Uterus (tissue), 2 donors: Measurements from ENCODE around the gene FILIP1L.

ENCODE experiments used
- POLR2A ChIP-seq, 2 donors: fragments of 450-650 bp; IDR thresholded peaks; one replicate each; pipeline ENCODE4 v1.6.1; 2016; ENCODE audit warnings: antibody characterized with exemption in 2 of 2, mild to moderate bottlenecking in 1 of 2, moderate library complexity in 1 of 2
- TF ChIP-seq, protein P1 (sequence below), 4 experiments: fragments of 200-600 bp in 2 of 4; fragments of 450-650 bp in 2 of 4; sonication (generic) in 2 of 4; IDR thresholded peaks; one replicate each; pipeline ENCODE4 v1.5.1; 2016 to 2019; ENCODE audit warnings: antibody characterized with exemption in 4 of 4, mild to moderate bottlenecking in 2 of 4, moderate library complexity in 1 of 4

DNA sequence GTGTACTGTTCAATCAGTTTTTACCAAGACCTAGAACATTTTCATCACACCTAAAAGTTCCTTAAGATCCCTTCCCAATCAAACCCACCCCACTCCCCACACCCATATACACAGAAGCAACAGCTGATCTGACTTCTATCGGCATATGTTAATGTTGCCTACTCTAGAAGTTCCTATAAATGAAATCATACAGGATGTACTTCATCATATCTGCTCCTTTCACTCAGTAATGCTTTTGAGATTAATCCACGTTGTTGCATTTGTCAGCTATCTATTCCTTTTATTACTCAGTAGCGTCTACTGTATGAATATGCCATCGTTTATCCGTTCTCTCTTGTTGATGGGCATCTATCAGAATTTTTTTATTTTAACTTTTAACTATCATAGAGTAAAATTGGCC, 14.3 kb upstream of the FILIP1L start:
- TF ChIP-seq, protein P1, sequence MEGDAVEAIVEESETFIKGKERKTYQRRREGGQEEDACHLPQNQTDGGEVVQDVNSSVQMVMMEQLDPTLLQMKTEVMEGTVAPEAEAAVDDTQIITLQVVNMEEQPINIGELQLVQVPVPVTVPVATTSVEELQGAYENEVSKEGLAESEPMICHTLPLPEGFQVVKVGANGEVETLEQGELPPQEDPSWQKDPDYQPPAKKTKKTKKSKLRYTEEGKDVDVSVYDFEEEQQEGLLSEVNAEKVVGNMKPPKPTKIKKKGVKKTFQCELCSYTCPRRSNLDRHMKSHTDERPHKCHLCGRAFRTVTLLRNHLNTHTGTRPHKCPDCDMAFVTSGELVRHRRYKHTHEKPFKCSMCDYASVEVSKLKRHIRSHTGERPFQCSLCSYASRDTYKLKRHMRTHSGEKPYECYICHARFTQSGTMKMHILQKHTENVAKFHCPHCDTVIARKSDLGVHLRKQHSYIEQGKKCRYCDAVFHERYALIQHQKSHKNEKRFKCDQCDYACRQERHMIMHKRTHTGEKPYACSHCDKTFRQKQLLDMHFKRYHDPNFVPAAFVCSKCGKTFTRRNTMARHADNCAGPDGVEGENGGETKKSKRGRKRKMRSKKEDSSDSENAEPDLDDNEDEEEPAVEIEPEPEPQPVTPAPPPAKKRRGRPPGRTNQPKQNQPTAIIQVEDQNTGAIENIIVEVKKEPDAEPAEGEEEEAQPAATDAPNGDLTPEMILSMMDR (IDR thresholded peaks at IDR 0.05) = no peak
- TF ChIP-seq POLR2A (IDR thresholded peaks at IDR 0.05) = no peak
